GM03348 (cell line): ENCODE measurements around the gene PC.

Source experiments
- DNase-seq: peaks from one replicate; pipeline ENCODE4 v3.0.0; 2012; ENCODE audit warnings: low spot score

The PC gene

GRCh38 chr11:66882561-66883015, 75.6 kb downstream of the PC start:
- DNase-seq, result no peak

DNA sequence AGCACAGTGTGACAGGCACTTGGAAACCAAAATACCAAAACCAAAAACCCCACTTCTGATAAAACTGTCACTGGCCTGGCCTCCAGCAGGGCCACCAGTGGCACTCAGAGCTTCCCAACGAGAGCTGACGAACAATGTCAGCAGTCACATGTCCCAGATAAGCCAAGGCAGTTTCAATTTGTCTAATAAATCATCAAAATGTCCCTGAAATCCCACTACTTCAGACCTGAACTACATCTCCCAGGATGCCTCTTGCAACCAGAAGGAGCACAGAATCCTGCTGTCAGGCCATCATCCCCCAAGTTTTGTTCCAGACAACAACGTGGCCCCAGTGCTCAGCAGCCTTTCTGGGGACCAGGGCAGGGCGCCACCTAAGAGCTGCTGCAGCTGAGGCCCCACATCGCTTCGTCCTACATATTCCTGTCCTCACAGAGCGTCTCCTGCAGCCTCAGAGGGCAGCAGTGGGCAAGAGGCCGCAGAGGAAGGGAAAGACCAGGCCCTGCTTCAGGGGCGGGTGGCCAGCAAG, 76.2 kb downstream of the PC start:
- no peak for DNase-seq

GRCh38 chr11:66881451-66881835, 76.7 kb downstream of the PC start:
- no peak for DNase-seq

DNA sequence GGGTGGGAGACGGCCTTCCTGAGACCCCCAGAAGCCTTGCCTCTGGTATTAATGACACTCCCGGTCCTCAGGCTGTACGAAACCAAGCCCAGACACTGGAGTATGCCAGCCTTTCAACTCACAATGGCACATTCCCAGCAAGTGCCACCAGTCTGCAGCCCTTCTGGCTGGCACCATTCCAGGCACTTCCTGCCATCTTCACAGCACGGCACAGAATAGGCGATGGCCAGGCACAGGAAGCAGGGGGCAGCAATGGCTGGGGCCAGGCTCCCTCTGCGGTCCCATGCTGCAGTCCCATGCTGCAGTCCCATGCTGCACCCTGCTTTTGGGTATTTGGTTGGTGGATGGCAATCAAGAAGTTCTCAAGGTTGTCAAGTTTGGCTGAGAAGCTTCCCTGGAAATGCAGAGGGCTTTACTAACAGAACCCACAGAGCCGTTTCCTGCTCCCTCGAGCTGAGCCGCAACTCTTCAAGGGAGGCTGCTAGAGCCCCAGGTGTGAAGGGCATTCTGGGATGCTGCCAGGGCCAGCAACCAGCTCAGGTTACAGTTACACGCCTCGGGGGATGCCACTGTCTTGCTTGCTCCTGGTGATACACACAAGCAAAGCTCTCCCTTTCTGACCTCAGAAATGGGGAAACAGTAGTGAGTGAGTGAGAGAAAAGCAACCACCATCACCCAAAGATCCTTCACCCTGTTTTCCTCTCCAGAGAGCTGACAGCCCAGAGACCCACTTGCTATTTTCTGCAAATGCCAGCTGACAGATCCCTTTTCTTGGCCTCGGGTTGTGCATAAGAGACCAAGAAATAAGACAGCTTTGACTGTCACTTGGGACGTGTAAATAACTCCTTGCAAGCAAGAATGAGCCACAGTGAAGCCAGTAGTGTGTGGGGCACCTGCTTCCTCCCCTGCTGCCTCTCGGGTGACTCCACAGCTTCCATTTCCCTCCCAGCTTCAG, 77.4 kb downstream of the PC start:
- no peak for DNase-seq

DNA sequence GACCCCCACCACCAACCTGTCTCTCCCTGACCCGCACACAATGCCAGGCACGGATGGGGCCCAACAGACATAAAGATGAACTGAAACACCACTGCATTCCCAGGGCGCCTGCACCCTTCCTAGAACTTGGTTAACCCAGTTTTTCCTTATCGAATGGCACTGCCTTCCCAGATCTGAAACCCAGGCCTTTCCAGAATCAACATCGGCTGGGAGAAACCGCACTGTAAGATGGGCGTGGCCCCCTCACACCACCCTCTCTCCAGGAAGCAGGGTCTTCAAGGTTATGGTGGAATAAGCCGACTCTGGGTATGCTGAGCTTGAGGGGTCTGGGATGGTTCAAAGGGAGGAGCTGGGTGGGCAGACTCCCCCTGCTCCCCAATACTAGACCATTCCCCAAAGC, 78.2 kb downstream of the PC start:
- DNase-seq, result no peak

GRCh38 chr11:66879583-66879982, 78.6 kb downstream of the PC start:
- no peak for DNase-seq

- DNase-seq, result no peak
Measured at GRCh38 chr11:66879000-66879399, 79.2 kb downstream of the PC start.

DNA sequence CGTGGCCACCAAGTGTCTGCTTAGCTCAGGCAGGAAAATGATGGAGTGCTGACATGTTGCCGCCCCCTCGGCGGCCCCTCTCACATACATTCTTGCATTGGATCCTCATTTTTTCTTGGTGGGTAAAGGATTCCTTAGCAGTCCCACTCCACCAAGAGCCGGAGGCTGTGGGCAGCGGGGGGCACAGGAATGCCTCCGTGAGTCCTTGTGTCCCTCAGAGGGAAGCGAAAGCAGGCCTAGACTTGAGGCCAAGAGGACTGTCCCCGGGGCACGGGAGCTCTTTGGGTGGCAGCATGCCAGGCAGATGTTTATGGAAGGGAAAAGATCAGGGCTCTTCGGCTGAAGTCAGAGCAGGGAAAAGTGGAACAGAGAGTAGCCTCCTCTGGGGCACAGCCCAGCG, 79.7 kb downstream of the PC start:
- no peak for DNase-seq

DNA sequence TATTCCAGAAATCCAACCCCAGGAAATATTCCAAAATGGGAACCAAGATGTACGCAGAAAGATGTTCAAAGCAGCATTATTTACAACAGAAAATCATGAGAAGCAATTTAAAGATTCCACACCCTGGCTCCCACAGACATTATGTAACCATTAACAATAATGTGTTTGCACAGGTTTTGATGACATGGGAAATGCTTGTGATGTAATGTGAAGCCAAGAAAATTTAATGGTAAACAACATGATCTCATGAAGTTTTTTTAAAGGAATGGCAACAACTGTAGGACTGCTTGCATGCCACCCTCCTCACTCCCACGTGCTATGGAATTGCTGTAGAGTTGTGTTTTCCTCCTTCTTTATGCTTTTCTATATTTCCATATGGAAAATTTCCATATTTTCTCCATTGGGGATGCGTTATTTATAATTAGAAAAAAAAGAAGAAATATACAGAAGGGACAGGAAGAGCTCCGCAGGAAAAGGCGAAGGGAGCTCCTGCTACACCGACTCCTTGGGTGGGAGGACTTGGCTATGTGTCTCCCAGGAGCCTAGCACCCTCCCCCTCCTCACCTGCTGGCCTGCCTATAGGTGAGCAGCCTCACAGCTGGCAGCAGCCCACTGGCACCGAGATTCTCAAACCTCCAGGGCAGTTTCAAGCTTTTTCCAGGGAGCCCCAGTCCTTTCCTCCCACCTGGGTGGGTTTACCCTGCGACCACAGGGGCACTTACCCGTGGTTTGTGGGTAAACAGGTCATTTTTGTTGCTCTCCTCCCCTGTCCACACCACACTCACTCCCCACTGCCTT, 80.4 kb downstream of the PC start:
- no peak for DNase-seq

DNA sequence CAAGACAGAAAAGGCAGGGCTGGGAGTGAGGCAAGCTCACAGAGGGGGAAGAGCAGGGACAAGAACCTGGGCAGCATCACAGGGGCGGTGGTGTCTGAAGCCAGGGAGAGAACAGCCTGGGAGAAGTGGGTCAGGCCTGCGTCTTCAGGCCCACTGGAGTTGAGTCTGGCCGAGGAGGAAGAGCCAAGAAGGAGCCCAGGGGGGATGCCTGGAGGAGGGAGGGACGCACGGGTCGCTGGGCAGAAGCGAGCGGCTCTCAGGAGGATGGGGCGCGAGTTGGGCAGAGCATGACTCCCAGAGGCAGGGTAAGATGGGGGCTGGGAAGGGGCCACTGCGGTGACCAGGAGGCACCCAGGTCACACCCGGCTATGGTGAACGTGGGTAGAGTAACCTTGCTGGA, 82.8 kb downstream of the PC start:
- DNase-seq, result no peak

DNA sequence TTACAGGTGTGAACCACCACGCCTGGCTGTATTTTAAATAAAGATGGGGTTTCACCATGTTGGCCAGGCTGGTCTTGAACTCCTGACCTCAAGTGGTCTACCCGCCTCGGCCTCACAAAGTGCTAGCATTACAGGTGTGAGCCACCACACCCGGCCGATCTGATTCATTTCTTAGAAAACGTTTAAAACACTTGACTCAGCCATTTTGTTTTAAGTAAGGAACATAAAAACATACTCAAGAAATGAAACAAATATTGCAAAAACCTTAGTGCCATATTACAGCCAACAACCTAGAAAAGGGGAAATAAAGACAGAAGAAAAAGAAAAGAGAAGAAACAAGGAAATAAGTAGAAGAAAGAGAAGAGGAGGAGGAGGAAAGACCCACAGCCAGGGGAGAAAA, 84.0 kb downstream of the PC start:
- no peak for DNase-seq

- no peak for DNase-seq
Measured at GRCh38 chr11:66871521-66871901, 86.7 kb downstream of the PC start.

GRCh38 chr11:66870616-66871520, 87.3 kb downstream of the PC start:
- no peak for DNase-seq

GRCh38 chr11:66870131-66870530, 88.1 kb downstream of the PC start:
- DNase-seq, result no peak

GRCh38 chr11:66869567-66869870, 88.7 kb downstream of the PC start:
- DNase-seq, result no peak

DNA sequence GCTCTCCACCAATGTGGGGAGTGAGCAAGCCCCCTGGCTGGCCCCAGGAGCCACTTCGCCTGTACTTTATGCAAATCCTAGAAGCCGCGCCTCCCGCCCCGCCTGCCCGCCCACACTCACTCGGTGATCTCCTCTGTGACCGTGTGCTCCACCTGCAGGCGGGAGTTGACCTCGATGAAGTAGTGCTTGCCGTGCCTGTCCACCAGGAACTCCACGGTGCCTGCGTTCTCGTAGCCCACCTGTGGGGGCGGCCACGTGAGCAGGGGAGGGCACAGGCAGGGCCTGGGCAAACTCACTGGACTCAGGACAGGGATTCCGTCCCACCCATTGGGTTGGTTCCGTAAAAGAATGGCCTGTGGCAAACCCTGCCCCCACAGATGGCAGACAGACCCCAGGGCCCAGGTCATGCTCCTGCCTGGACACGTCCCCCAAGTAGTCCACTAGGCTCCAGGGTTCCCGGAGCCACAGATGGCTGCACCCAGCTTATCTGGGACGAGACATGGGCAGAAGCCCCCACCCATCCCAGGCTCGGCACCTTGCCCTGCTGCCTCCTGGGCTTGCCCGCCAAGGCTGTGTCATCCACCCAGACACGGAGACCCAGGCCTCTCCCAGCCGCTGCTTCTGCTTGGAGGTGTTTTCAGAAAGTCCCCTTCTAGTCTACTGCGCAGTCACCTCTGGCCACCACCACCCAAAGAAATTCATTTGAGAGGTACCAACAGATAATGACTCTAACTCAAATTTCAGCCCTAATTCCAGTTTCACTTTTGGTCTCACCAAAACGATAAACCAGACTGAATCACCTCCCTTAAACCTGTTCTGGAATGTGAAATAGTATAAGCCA, 89.2 kb downstream of the PC start:
- no peak for DNase-seq

DNA sequence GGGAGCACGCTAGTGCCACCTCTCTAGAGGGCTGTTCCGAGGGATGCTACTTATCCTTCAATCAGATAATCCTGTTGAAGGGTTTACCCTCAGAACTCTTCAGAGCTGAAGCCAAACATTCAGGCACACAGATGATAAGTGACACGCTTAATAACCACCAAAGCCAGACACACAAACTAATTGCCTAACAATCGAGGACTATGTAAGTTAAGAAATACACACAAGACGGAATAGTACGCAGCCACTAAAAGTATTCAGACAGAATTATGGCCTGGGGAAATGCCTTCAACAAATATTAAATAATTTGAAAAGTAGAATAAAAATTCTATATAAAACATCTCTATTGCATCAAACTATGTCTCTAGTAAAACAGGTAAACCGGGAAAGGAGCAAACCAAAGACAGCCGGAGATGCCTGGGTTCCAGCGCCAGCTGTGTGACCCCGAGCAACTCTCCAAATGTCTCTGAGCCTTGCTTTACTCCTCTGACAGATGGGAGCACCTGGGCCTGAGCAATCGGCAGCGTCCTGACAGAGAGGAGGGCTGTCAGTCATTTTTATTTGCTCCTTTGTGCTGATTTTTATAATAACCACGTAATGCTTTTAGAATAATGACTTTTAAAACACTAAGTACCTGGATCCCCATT, 90.0 kb downstream of the PC start:
- no peak for DNase-seq

- no peak for DNase-seq
Measured at GRCh38 chr11:66867425-66868040, 90.7 kb downstream of the PC start.

- no peak for DNase-seq
Measured at GRCh38 chr11:66866511-66866986, 91.6 kb downstream of the PC start.

DNA sequence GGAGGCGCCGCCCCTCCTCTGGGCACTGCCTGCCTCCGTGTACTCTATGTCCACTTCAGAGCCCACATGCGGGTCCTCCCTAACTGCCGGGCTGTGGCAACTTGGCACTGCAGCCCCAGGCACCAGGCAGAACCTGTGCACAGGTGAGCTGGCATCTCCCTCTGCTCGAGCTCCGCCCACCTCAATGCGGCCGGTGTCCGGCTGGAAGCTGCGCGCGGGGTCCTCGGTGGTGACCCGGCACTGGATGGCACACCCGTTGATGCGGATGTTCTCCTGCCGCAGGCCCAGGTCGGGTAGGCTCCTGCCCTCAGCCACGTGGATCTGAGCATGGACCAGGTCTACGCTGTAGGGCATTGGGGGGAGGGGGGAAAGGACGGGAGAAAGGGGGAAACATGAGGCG, 92.2 kb downstream of the PC start:
- DNase-seq, result no peak
